Occipital lobe (tissue), 2 donors: ENCODE results near the gene HSBP1. TPM values are rescaled to one million over a fixed set of nuclear protein-coding genes. Genes with fewer than 3 reads are reported as not detected.
A peak's percentile ranks its signal among the peaks of the same experiment; 100 is the strongest.

ENCODE experiments used
- DNase-seq: peaks from one replicate; lab custom pipeline; 2025; lab: John Stamatoyannopoulos, UW
- total RNA-seq: library from RNA; depleted of rRNA; stranded (reverse); fragments of >200 nt; gene quantifications from one replicate; pipeline ENCODE4 v1.2.3, GENCODE V29; 2014

The HSBP1 gene
- total RNA-seq, 1 donor from 2014 or later, result 114 TPM

GRCh38 chr16:83803811-83804210 lies 4.0 kb upstream of the HSBP1 start:
- no peak for DNase-seq

- DNase-seq, result no peak
These were observed 3.4 kb upstream of the HSBP1 start for GRCh38 chr16:83804366-83804765.

- DNase-seq, result no peak
These were observed 1.7 kb upstream of the HSBP1 start for GRCh38 chr16:83806036-83806435.

- no peak for DNase-seq
These were observed 1.0 kb upstream of the HSBP1 start for GRCh38 chr16:83806731-83807130.

GRCh38 chr16:83807327-83807709 lies 460 bp upstream of the HSBP1 start:
- no peak for DNase-seq

GRCh38 chr16:83808573-83809014 lies 816 bp downstream of the HSBP1 start:
- DNase-seq, result no peak

GRCh38 chr16:83809092-83809491 lies 1.3 kb downstream of the HSBP1 start:
- DNase-seq, result no peak

GRCh38 chr16:83810901-83811300 lies 3.1 kb downstream of the HSBP1 start:
- no peak for DNase-seq

- DNase-seq, result no peak
These were observed 6.3 kb downstream of the HSBP1 start for GRCh38 chr16:83813823-83814658.

GRCh38 chr16:83814659-83814985 lies 6.8 kb downstream of the HSBP1 start:
- no peak for DNase-seq

- DNase-seq, result no peak
These were observed 9.2 kb downstream of the HSBP1 start for GRCh38 chr16:83817022-83817421.

- no peak for DNase-seq
These were observed 10.5 kb downstream of the HSBP1 start for GRCh38 chr16:83818276-83818675.

- DNase-seq, result no peak
These were observed 11.6 kb downstream of the HSBP1 start for GRCh38 chr16:83819361-83819760.

- peak; percentile 80 for DNase-seq
These were observed 18.6 kb downstream of the HSBP1 start for GRCh38 chr16:83826146-83826913.

- no peak for DNase-seq
These were observed 22.5 kb downstream of the HSBP1 start for GRCh38 chr16:83830091-83830768.

- no peak for DNase-seq
These were observed 23.1 kb downstream of the HSBP1 start for GRCh38 chr16:83830769-83831455.

GRCh38 chr16:83831456-83831987 lies 23.7 kb downstream of the HSBP1 start:
- no peak for DNase-seq

- no peak for DNase-seq
These were observed 26.1 kb downstream of the HSBP1 start for GRCh38 chr16:83833921-83834320.

- DNase-seq, result no peak
These were observed 28.1 kb downstream of the HSBP1 start for GRCh38 chr16:83835586-83836566.

GRCh38 chr16:83837566-83837965 lies 29.8 kb downstream of the HSBP1 start:
- DNase-seq, result no peak
